HCT116 (cell line): ENCODE results near the gene IRF2BP2. TPM values are rescaled to one million over a fixed set of nuclear protein-coding genes. Genes with fewer than 3 reads are reported as not detected.

ENCODE experiments used
- ATAC-seq: fragments of 200-7000 bp; cut with Tn5 transposase; 2 replicates; pipeline ENCODE4 v1.9.1; 2020; ENCODE audit warnings: mild to moderate bottlenecking, moderate library complexity
- BruUV-seq: library from RNA; stranded (reverse); fragments of 400-500 nt; replicated peaks from 2 replicates; lab custom pipeline; 2021; lab: Mats Ljungman, UMichigan
- CTCF ChIA-PET: fragments of 300-600 bp; sonication (Branson Sonifier 250); formaldehyde crosslinking; loops from one replicate; lab custom pipeline; 2021; ENCODE audit warnings: antibody characterized with exemption; lab: Charles Lee
- POLR2A ChIA-PET: fragments of 300-600, 350-600 bp; sonication (Branson Sonifier 250); formaldehyde crosslinking; loops from one replicate; lab custom pipeline; 2021; ENCODE audit warnings: antibody characterized with exemption; lab: Charles Lee
- RAD21 ChIA-PET, 2 experiments: fragments of 300-600 bp; sonication (Branson Sonifier 250); formaldehyde crosslinking; loops; one replicate each; lab custom pipeline; 2023; ENCODE audit warnings: low total read pairs in 2 of 2; ENCODE audit not compliant: uncharacterized antibody in 2 of 2, unreplicated experiment in 2 of 2, low non-redundant PET in 1 of 2; lab: Charles Lee
- DNase-seq: peaks from one replicate; pipeline ENCODE4 v3.0.0-alpha.2; 2010; ENCODE audit warnings: low read depth, low spot score
- H2AFZ ChIP-seq: fragments of 200-600 bp; shearing (Covaris generic), sonication (generic); 2 replicates; pipeline ENCODE4 v1.6.1; 2017; ENCODE audit warnings: low read depth, mixed run types, mixed read lengths, antibody characterized with exemption, low read length; ENCODE audit not compliant: poor library complexity, severe bottlenecking
- H3K27ac ChIP-seq: 2 replicates; pipeline ENCODE4 v1.5.1; 2012; ENCODE audit warnings: low read depth, low read length
- H3K27me3 ChIP-seq: fragments of 200-600 bp; sonication (generic); 2 replicates; pipeline ENCODE4 v1.6.1; 2016; ENCODE audit warnings: mixed run types, low read length, mixed read lengths; ENCODE audit not compliant: insufficient read depth
- H3K36me3 ChIP-seq, 2 experiments: fragments of 200-500 bp in 1 of 2; fragments of 200-600 bp in 1 of 2; sonication (Bioruptor generic) in 1 of 2; sonication (generic) in 1 of 2; 2 replicates each; pipeline versions ENCODE4 v1.5.1 to v1.6.1; 2014 to 2016; ENCODE audit warnings: low read length in 2 of 2, inconsistent platforms in 1 of 2, mixed read lengths in 1 of 2, mixed run types in 1 of 2; ENCODE audit not compliant: insufficient read depth in 2 of 2, control insufficient read depth in 1 of 2
- H3K4me1 ChIP-seq, 2 experiments: fragments of 200-600 bp in 1 of 2; sonication (generic) in 1 of 2; 2 replicates each; pipeline versions ENCODE4 v1.5.1 to v1.6.1; 2012 to 2017; ENCODE audit warnings: low read length in 2 of 2, inconsistent platforms in 1 of 2, mild to moderate bottlenecking in 1 of 2, mixed read lengths in 1 of 2, mixed run types in 1 of 2, moderate library complexity in 1 of 2; ENCODE audit not compliant: insufficient read depth in 2 of 2, control insufficient read depth in 1 of 2
- H3K4me2 ChIP-seq: fragments of 200-600 bp; sonication (generic); 2 replicates; pipeline ENCODE4 v1.6.1; 2017; ENCODE audit warnings: mixed run types, low read length, mixed read lengths
- H3K4me3 ChIP-seq, 2 experiments: fragments of 200-600 bp in 1 of 2; sonication (generic) in 1 of 2; replicated peaks in 1 of 2; 2 replicates each; pipeline ENCODE4 v1.5.1; 2011 to 2016; ENCODE audit warnings: low read length in 2 of 2, control low read depth in 1 of 2, low read depth in 1 of 2, mild to moderate bottlenecking in 1 of 2, mixed read lengths in 1 of 2, mixed run types in 1 of 2
- H3K79me2 ChIP-seq: fragments of 200-600 bp; sonication (generic); 2 replicates; pipeline ENCODE4 v1.6.1; 2017; ENCODE audit warnings: mild to moderate bottlenecking, mixed run types, low read length, moderate library complexity, mixed read lengths; ENCODE audit not compliant: insufficient read depth
- H3K9ac ChIP-seq: fragments of 200-600 bp; sonication (generic); 2 replicates; pipeline ENCODE4 v1.6.1; 2016; ENCODE audit warnings: low read length, mixed read lengths
- H3K9me2 ChIP-seq: fragments of 200-600 bp; sonication (generic), shearing (Covaris generic); 2 replicates; pipeline ENCODE4 v1.6.1; 2017; ENCODE audit warnings: mixed run types, mild to moderate bottlenecking, moderate library complexity; ENCODE audit not compliant: insufficient read depth
- H3K9me3 ChIP-seq, 2 experiments: fragments of 200-500 bp in 1 of 2; fragments of 200-600 bp in 1 of 2; sonication (Bioruptor generic) in 1 of 2; sonication (generic) in 1 of 2; 2 replicates each; pipeline ENCODE4 v1.6.1; 2014 to 2017; ENCODE audit warnings: low read length in 2 of 2, mixed read lengths in 2 of 2, inconsistent platforms in 1 of 2, low read depth in 1 of 2, mild to moderate bottlenecking in 1 of 2, mixed run types in 1 of 2, moderate library complexity in 1 of 2; ENCODE audit not compliant: control insufficient read depth in 1 of 2, insufficient read depth in 1 of 2
- H4K20me1 ChIP-seq: fragments of 200-600 bp; sonication (generic), shearing (Covaris generic); 2 replicates; pipeline ENCODE4 v1.6.1; 2017; ENCODE audit warnings: mixed run types, mild to moderate bottlenecking, moderate library complexity; ENCODE audit not compliant: insufficient read depth
- CBX3 ChIP-seq: IDR thresholded peaks from 2 replicates; pipeline ENCODE4 v1.6.1; 2012; ENCODE audit warnings: low read depth
- ELF1 ChIP-seq: IDR thresholded peaks from 2 replicates; pipeline ENCODE4 v1.6.1; 2012; ENCODE audit warnings: low read depth, borderline replicate concordance
- POLR2AphosphoS5 ChIP-seq: IDR thresholded peaks from 2 replicates; pipeline ENCODE4 v1.6.1; 2011; ENCODE audit warnings: mild to moderate bottlenecking, low read depth, low read length, moderate library complexity
- RAD21 ChIP-seq: IDR thresholded peaks from 2 replicates; pipeline ENCODE4 v1.6.1; 2012; ENCODE audit warnings: low read depth, mild to moderate bottlenecking
- SRF ChIP-seq: IDR thresholded peaks from 2 replicates; pipeline ENCODE4 v1.6.1; 2012; ENCODE audit warnings: low read depth
- TCF7L2 ChIP-seq: IDR thresholded peaks from 2 replicates; pipeline ENCODE4 v1.7.0; 2011; ENCODE audit warnings: borderline replicate concordance, inconsistent platforms; ENCODE audit not compliant: insufficient read depth, insufficient read length; ENCODE audit errors: extremely low read depth
- ZNF274 ChIP-seq: fragments of 200-500 bp; sonication (Bioruptor generic); IDR thresholded peaks from 2 replicates; pipeline ENCODE4 v1.6.1; 2014; ENCODE audit warnings: mild to moderate bottlenecking, low read depth, low read length, inconsistent platforms
- intact Hi-C: fragments of 100-400 bp; cut with micrococcal nuclease; formaldehyde crosslinking; loops from 2 replicates; pipeline ENCODE4 v1.10.0; 2022
- total RNA-seq: library from RNA; stranded (reverse); gene quantifications from one replicate; pipeline ENCODE4 v1.2.1, GENCODE V29; 2021; ENCODE audit not compliant: unreplicated experiment
- TF ChIP-seq, protein P1 (sequence below): IDR thresholded peaks from 2 replicates; pipeline ENCODE4 v1.6.1; 2012
- TF ChIP-seq, protein P2 (sequence below): IDR thresholded peaks from 2 replicates; pipeline ENCODE4 v1.6.1; 2012; ENCODE audit warnings: low read depth
- TF ChIP-seq, protein P3 (sequence below): IDR thresholded peaks from 2 replicates; pipeline ENCODE4 v1.6.1; 2012

Gene IRF2BP2
- total RNA-seq, 1 experiment from 2014 or later = 61.3 TPM

DNA sequence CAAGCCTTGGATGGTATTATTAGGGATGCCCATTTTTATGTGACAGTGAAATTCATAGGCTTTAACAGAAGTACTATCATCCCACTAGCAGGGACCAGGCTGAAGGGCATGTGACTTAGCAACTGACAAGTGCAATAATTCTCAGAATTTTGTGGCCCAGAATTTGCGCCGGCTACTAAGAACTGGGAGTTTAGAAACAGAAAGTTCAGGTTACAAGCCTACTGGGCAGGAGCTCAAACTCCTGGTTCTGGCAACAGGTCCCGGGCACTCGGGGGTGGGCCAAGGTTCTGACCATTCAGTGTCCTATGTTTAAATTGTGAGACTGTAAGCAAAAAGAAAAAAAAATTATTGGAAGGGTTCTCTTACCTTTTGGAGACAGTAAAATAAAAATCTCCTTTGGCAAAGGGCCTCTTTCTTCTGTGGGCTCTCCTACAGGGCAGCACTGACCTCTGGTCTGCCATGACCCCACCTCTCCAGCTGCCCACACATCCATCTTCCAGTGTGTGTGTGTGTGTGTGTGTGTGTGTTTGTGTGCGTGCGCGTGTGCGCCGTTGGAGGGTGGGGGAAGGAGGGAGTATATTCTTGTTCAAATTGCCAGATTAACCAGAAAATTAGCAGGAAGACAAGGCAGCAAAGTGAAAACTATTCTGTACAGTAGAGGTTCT lies 26.1 kb downstream of the IRF2BP2 start:
- Histone ChIP-seq H3K4me2 (no peak overlapping the region), H2AFZ (no peak overlapping the region), H3K9me2 (no peaks in the 10 kb centered on the region), H4K20me1 (no peaks in the 10 kb centered on the region), H3K79me2 (no peaks in the 10 kb centered on the region), H3K4me3 (no peak overlapping the region), H3K4me1 (no peaks in the 10 kb centered on the region), H3K9ac (no peak overlapping the region), H3K27ac (no peak overlapping the region), H3K27me3 (no peaks in the 10 kb centered on the region), H3K9me3 (no peaks in the 10 kb centered on the region), H3K36me3 (no peaks in the 10 kb centered on the region)
- intact Hi-C loops = no loop called here
- RAD21 ChIA-PET = no interaction called here
- no TSS peak for BruUV-seq
- ATAC-seq (no peak), DNase-seq (no peak)
- TF ChIP-seq CBX3 (no peak), ZNF274 (no peak)
- TF ChIP-seq, protein P1, sequence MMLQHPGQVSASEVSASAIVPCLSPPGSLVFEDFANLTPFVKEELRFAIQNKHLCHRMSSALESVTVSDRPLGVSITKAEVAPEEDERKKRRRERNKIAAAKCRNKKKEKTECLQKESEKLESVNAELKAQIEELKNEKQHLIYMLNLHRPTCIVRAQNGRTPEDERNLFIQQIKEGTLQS = no peak
- CTCF ChIA-PET = interaction anchor here (2.0 kb wide), 1 partner anchor 14 kb away, joined by 5 read pairs; no protein-coding TSS in a partner anchor
- POLR2A ChIA-PET = no interaction called here

DNA sequence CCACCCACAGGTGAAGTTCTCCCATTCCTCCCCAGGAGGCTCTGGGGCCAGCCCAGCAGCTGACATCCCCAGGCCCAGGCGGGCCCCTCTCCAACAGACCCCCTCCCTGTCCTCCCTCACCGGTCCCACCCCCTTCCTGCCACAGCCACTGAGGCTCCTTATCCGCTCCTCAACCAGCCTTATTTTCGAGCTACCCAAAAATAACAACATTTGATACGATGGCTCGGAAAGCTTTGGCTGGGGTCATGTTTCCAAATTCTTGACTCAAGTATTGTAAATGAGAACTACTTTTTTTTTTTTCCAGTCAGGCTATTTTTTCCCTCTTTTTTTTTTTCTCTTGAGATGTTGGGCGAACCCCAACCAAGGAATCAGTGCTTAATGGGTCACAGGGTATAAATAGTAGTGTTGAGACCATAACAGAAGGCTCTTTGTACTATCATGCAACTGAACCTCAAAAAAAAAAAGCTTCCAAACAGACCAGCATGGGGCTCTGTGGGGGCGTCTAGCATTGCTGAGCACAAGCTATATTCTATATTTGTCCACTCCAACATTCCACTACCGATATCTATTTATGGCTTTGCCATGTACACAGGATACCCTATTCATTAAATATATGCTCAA lies 27.2 kb downstream of the IRF2BP2 start:
- no peaks in the 10 kb centered on the region for H3K27me3 ChIP-seq
- H3K9me2 ChIP-seq = no peaks in the 10 kb centered on the region
- BruUV-seq = no TSS peak
- no peak for DNase-seq
- RAD21 ChIA-PET = no interaction called here
- H2AFZ ChIP-seq = no peak overlapping the region
- H3K4me1 ChIP-seq = no peaks in the 10 kb centered on the region
- CTCF ChIA-PET = interaction anchor here (2.0 kb wide), 1 partner anchor 15 kb away, joined by 5 read pairs; no protein-coding TSS in a partner anchor
- no peaks in the 10 kb centered on the region for H3K79me2 ChIP-seq
- no peak overlapping the region for H3K4me3 ChIP-seq
- no peaks in the 10 kb centered on the region for H4K20me1 ChIP-seq
- no peak overlapping the region for H3K27ac ChIP-seq
- no peaks in the 10 kb centered on the region for H3K36me3 ChIP-seq
- intact Hi-C loops = no loop called here
- no peaks in the 10 kb centered on the region for H3K9me3 ChIP-seq
- no peak for ATAC-seq
- TF ChIP-seq CBX3 = no peak
- TF ChIP-seq POLR2AphosphoS5 = no peak
- TF ChIP-seq, protein P2, sequence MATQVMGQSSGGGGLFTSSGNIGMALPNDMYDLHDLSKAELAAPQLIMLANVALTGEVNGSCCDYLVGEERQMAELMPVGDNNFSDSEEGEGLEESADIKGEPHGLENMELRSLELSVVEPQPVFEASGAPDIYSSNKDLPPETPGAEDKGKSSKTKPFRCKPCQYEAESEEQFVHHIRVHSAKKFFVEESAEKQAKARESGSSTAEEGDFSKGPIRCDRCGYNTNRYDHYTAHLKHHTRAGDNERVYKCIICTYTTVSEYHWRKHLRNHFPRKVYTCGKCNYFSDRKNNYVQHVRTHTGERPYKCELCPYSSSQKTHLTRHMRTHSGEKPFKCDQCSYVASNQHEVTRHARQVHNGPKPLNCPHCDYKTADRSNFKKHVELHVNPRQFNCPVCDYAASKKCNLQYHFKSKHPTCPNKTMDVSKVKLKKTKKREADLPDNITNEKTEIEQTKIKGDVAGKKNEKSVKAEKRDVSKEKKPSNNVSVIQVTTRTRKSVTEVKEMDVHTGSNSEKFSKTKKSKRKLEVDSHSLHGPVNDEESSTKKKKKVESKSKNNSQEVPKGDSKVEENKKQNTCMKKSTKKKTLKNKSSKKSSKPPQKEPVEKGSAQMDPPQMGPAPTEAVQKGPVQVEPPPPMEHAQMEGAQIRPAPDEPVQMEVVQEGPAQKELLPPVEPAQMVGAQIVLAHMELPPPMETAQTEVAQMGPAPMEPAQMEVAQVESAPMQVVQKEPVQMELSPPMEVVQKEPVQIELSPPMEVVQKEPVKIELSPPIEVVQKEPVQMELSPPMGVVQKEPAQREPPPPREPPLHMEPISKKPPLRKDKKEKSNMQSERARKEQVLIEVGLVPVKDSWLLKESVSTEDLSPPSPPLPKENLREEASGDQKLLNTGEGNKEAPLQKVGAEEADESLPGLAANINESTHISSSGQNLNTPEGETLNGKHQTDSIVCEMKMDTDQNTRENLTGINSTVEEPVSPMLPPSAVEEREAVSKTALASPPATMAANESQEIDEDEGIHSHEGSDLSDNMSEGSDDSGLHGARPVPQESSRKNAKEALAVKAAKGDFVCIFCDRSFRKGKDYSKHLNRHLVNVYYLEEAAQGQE = no peak
- TF ChIP-seq SRF = no peak
- no peak for TF ChIP-seq ELF1
- TF ChIP-seq, protein P3, sequence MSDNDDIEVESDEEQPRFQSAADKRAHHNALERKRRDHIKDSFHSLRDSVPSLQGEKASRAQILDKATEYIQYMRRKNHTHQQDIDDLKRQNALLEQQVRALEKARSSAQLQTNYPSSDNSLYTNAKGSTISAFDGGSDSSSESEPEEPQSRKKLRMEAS = no peak
- TF ChIP-seq, protein P1 = no peak
- TF ChIP-seq TCF7L2 = no peak
- no peak for TF ChIP-seq RAD21
- no peak overlapping the region for H3K4me2 ChIP-seq
- no peak overlapping the region for H3K9ac ChIP-seq
- POLR2A ChIA-PET = no interaction called here
